Measurements from ENCODE around the gene P2RY11.

P2RY11 gene

DNA sequence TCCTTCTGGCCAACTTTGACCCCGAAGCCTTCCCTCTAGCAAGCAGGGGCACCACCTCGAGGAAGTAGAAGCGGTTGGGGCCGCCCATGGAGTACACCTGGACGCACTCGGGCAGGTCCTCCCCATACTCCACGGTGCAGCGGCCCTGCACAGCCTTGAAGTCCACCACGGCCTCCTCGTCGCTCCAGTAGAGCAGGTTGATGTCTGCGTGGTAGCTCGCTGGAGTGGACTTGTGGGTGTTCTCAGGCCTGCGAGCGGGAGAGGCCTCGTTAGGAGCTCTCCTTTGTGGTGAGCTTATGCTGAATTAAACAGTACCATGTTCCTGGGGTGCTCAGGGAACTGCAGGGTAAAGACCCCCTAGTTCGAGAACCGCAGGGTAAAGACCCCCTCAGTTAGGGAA lies 30.5 kb downstream of the P2RY11 start:
- no peak for DNase-seq

DNA sequence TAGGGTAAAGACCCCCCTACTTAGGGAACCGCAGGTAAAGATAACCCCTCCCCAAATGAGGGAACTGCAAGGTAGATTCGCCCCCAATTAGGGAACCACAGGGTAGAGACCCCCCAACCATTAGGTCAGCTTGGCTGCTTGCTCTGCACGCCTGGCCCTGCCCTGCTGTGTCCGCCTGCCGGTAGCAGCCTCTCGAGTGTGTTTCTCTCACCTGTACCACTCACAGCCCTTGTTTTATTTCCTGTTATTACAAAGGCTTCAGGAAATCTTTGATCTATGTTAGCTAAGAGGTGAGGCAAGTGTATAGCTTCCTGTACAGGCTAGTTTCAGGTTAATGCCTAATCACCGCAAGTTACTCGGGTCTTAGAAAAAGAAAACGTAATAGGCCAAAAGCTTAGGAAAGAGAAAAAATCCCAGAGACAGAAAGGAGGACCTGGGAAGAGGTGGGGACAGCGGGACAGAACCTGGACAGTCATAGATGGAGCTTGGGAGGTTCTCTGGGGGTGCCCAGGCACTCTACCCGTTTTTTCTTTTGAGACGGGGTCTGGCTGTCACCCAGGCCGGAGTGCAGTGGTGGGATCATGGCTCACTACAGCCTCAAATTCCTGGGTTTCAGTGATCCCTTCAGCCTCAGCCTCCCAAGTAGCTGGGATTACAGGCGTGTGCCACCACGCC lies 31.3 kb downstream of the P2RY11 start:
- DNase-seq: no peak

GRCh38 chr19:10143681-10144080 lies 32.2 kb downstream of the P2RY11 start:
- DNase-seq: no peak

DNA sequence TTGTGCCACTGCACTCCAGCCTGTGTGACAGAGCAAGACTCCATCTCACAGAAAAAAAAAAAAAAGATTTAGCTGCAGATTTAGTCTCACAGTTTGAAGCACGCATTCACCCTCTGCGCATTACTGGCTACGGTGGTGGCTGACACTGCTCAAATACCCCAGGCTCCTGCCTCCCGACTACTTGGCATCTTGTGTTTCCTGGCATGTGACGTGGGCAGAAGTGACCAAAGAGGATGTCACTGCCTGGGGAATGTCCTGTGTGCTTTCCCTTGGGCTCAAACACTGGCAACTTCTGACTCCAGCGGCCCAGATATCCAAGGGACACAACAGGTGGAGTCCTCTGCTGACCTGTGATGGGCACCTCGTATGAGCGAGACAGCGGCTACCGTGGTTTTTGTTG lies 32.9 kb downstream of the P2RY11 start:
- no peak for DNase-seq

- no peak for DNase-seq
Measured at GRCh38 chr19:10145031-10145430, 33.5 kb downstream of the P2RY11 start.

- DNase-seq: no peak
Measured at GRCh38 chr19:10146142-10146541, 34.6 kb downstream of the P2RY11 start.

- DNase-seq: no peak
Measured at GRCh38 chr19:10149427-10149826, 37.9 kb downstream of the P2RY11 start.

- DNase-seq: no peak
Measured at GRCh38 chr19:10151521-10151920, 40.0 kb downstream of the P2RY11 start.

GRCh38 chr19:10152100-10152499 lies 40.6 kb downstream of the P2RY11 start:
- no peak for DNase-seq

- no peak for DNase-seq
Measured at GRCh38 chr19:10155839-10156238, 44.3 kb downstream of the P2RY11 start.

DNA sequence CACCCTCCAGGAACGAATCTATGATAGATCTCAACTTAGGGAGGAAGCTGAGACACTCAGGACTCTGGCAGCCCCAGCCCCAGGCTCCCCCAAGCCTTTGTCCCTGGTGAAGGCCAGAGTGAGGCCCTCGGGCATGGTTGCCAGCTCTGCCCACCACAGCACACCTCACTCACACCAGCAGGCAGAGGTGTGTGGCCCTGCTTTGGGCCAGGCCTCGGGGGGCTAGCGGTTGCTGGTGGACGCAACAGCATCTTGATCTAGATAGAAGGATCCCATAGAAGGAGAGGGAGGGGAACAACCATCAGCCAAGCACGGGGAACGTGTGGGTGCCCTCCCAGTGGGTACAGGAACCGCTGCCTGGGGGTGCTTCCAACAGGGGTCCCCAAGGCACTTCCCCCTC lies 46.6 kb downstream of the P2RY11 start:
- DNase-seq: no peak

GRCh38 chr19:10158485-10158884 lies 47.0 kb downstream of the P2RY11 start:
- DNase-seq: no peak

- DNase-seq: no peak
Measured at GRCh38 chr19:10159610-10160009, 48.1 kb downstream of the P2RY11 start.

DNA sequence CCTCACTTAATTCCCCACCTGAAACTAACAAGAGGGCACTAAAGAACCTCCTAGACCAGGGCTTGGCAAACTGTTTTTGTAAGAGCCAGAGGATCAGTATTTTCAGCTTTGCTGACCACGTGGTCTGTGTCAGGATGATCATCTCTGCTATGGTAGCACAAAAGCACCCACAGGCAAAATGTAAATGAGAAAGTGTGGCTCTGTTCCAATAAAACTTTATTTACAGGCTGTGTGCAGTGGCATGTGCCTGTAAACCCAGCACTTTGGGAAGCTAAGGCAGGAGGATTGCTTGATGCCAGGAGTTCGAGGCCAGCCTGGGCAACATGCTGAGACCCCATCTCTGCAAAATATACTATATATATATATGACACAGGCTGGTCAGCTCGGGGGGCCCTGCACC lies 52.0 kb downstream of the P2RY11 start:
- no peak for DNase-seq
